Measurements from ENCODE around the gene RPUSD1. TPM values are rescaled to one million over a fixed set of nuclear protein-coding genes. Genes with fewer than 3 reads are reported as not detected.

The RPUSD1 gene
- polyA plus RNA-seq, 3 donors: 10.1 to 11.0 (median 10.4) TPM

GRCh38 chr16:819336-820043, 31.3 kb upstream of the RPUSD1 start:
- no peak for DNase-seq (ENCODE audit: low read depth in 3 of 3, low spot score in 2 of 3)

GRCh38 chr16:818592-818991, 30.4 kb upstream of the RPUSD1 start:
- DNase-seq (ENCODE audit: low read depth in 3 of 3, low spot score in 2 of 3): no peak

DNA sequence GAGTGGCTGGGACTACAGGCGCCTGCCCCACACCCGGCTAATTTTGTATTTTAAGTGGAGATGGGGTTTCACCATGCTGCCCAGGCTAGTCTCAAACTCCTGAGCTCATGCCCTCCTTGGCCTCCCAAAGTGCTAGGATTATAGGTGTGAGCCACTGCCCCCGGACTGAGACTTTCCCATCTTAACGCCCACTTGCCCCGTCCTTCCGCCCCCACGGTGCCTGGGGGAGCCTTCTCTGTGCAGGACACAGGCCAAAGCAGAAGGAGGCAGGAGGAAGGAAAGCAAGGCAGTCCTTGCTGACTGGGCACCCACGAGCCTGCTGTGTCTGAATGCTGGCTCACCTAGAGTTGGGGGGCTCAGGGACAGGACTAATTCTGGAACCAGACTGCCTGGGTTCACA, 30.0 kb upstream of the RPUSD1 start:
- no peak for DNase-seq (ENCODE audit: low read depth in 3 of 3, low spot score in 2 of 3)

DNA sequence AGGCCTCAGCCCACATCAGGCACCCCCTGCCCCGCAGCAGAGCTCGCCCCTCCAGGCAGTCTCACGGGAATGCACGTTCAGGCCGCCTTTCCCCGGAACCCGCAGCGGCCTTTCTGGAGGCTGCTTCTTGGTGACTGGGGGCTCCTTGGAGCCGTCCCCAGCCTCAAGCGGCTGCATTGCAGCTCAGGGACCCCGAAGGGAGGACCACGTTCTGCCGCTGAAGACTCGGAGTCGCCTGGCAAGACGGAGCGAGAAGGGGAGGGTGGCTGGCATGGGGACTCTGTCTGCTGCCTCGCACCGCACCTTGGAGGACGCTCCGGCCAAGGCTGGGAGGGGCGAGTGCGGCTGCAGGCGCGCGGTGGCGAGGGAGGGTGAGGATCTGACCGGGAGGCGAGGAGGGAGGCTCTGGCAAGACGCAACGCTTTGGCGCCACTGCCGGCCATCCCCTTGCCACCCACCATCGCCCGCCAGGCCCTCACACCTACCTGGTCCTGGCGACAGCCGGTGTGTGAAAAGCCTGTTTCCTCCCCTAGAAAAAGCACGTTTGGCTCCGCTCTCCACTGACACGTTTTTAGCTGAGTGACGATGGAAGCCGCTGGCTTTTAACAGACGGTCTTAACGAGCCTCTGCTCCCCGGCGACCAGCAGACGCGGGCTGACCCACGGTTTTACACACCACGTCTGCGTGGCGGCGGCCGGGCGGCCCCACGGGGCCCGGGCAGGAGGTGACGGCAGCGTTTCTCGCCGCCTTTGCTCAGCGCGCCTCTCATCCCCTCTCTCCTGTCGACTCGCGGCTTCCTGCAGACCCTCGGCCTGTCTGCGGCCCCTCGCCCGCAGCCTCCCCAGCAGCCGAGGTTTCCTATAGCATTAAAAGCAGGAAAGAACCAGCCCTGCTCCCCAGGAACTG, 29.1 kb upstream of the RPUSD1 start:
- DNase-seq (ENCODE audit: low read depth in 3 of 3, low spot score in 2 of 3): no peak

- DNase-seq (ENCODE audit: low read depth in 3 of 3, low spot score in 2 of 3): no peak
These were observed 27.7 kb upstream of the RPUSD1 start for GRCh38 chr16:815861-816260.

DNA sequence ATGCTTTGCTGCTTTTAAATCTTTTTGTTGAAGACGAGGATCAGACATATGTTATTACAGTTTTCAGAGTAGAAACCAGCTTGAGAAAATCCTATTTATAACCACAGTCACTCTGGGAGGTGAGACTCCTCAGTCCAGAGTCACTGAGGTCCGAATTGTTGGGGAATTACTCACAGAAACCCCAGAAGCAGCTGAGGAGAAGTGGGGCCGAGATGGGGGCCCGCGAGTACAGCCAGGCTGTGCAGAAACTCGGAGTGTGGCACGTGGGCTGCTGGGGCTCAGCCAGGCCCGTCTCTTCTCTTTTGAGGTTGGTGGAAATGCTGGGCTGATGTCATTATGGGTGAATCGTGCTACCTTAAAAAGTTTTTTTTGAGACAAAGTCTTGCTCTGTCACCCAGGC, 26.8 kb upstream of the RPUSD1 start:
- DNase-seq (ENCODE audit: low read depth in 3 of 3, low spot score in 2 of 3): no peak

GRCh38 chr16:813916-814412, 25.8 kb upstream of the RPUSD1 start:
- DNase-seq (ENCODE audit: low read depth in 3 of 3, low spot score in 2 of 3): no peak

GRCh38 chr16:813204-813915, 25.2 kb upstream of the RPUSD1 start:
- DNase-seq (ENCODE audit: low read depth in 3 of 3, low spot score in 2 of 3): no peak

GRCh38 chr16:808085-808386, 19.9 kb upstream of the RPUSD1 start:
- no peak for DNase-seq (ENCODE audit: low read depth in 3 of 3, low spot score in 2 of 3)

DNA sequence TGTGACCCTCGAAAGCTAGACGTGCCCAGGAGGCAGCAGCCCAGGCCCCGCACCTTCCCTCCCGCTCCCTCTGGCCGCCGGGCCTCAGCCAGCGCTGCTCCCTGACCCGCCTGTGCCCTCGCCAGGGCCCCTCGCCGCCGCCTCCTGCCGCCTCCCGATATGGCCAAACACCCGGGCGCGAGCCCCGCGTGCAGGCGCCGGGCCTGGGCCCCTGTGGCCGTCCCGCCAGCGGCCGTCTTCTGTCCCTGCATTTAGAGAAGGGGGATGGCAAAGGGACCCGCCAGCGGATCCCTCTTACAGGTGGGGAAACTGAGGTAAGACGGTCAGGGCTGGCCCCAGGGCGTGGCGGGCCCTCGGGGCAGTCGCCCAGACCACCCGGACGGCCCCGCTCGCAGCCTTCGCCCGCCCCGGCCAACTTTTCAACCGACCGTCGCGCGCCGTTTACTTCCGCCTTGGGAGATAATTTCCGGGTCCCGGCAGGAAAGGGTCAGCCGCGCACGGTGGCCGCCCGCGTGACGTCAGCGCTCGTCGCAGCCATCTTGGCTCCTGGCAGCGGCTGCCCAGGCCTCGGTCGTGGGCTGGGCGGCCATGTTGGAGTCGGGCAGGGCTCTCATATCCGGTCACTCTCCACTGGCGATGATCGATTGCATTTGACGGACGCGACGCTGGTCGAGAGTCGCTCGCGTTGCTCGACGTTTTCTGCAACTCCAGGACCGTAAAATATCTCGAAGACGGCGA, 19.3 kb upstream of the RPUSD1 start:
- peak; percentile 52 to 85 (median 77) for DNase-seq (ENCODE audit: low read depth in 3 of 3, low spot score in 2 of 3)

DNA sequence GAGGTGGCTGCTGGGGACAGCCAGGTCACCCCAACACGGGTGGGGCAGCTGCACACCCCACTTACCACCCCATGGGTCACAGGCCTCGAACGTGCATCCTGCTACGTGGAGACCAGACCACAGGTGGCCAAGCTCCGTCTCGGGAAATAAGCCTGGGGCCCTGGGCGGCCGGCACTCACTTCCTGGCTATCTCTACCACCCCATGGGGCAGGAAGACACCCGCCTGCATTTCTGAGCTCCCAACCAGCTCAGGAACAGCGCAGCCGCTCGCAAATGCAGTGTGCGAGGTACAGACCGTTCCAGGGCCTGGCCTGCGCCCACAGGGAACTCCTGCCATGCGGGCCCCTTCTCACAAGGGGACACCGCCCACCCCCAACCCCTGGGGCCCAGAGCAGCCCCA, 17.3 kb upstream of the RPUSD1 start:
- no peak for DNase-seq (ENCODE audit: low read depth in 3 of 3, low spot score in 2 of 3)

GRCh38 chr16:804193-805048, 16.2 kb upstream of the RPUSD1 start:
- DNase-seq (ENCODE audit: low read depth in 3 of 3, low spot score in 2 of 3): no peak

DNA sequence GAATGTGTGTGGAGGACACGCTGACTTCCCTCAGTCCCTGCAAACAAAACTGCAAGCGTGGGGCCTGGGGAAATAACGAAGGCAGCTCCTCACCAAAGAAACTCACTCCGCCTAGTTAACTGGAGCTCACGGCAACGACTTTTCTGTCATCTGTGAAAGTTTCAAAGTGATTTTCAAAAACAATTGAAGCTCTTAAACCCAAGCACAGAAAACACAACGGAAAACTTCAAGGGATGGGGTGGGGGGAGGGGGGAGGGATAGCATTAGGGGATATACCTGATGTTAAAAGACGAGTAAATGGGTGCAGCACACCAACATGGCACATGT, 15.5 kb upstream of the RPUSD1 start:
- no peak for DNase-seq (ENCODE audit: low read depth in 3 of 3, low spot score in 2 of 3)

DNA sequence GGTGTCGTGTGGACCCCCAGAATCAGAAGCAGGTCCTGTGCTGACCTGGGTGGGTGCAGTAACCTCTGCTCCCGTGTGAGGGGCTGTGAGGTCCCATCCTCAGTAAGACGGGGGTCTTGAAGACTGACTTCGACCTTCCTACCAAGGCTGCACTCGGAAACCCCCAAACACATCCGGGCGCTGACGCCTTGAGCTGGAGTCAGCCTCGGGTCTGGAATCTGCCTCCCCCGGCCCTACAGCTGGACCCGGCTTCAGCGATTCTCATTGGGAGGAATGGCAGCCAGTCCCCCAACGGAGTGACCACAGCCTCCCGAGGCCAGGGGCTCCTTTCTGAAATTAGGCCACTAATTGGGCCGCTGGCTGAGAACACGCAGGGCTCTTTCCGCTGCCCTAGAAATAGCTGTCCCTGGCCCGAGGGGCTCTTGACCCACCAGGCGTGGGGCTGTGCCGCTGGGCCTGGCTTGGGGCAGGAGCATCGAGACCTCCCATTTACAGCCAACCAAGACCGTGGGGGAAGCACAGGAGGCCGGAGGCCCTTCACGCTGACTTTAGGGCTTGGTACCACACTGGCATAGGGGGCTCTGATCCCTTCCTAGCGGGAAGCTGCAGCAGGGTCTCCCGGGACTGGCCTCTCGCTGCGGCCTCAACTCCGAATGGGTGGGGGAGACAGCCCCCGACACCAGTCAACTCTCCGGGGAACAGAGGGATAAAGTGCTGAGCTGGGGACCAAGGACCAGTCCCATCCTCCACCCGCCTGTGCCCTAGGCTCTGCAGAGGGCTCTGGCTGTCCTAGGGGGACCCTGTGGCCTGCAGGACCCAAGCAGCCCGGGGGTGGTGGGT, 15.0 kb upstream of the RPUSD1 start:
- DNase-seq (ENCODE audit: low read depth in 3 of 3, low spot score in 2 of 3): no peak

DNA sequence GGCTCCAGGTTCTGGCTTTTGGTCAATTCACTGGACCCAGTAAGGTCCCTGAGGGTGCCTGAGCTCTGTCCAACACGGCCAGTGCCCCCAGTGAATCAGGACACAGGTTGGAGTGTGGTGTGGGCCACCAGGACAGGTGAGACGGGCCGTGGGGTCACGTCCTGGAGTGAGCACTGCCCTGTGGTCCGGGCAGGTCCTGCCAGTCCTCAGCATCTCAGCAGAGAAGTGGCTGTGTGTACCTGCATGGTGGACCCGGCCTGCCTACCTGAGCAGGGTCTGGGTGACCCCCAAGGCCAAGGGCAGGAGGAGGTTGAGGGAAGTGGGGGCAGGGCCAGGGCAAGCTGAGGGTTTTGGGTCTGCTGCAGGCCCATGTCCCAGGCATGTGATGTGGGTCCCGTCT, 14.3 kb upstream of the RPUSD1 start:
- no peak for DNase-seq (ENCODE audit: low read depth in 3 of 3, low spot score in 2 of 3)

- DNase-seq (ENCODE audit: low read depth in 3 of 3, low spot score in 2 of 3): no peak
These were observed 13.6 kb upstream of the RPUSD1 start for GRCh38 chr16:801584-802363.

- DNase-seq (ENCODE audit: low read depth in 3 of 3, low spot score in 2 of 3): no peak
These were observed 12.8 kb upstream of the RPUSD1 start for GRCh38 chr16:800834-801511.

All from right renal cortex interstitium (tissue), 3 donors.